SJCRH30 (cell line): ENCODE measurements around the gene OR5K4. TPM values are rescaled to one million over a fixed set of nuclear protein-coding genes. Genes with fewer than 3 reads are reported as not detected.

Experiments used
- DNase-seq, 2 experiments: peaks; one replicate each; pipeline ENCODE4 v3.0.0-alpha.2; 2015 to 2020
- H3K27ac ChIP-seq: fragments of 250-450 bp; sonication (Bioruptor Pico); 2 replicates; pipeline ENCODE4 v1.5.1; 2020; ENCODE audit warnings: mild to moderate bottlenecking, moderate library complexity
- H3K27me3 ChIP-seq: fragments of 250-450 bp; sonication (Bioruptor Pico); 2 replicates; pipeline ENCODE4 v1.5.1; 2020; ENCODE audit warnings: mild to moderate bottlenecking, moderate library complexity
- H3K36me3 ChIP-seq: fragments of 250-450 bp; sonication (Bioruptor Pico); 2 replicates; pipeline ENCODE4 v1.5.1; 2020; ENCODE audit warnings: mild to moderate bottlenecking, moderate library complexity
- H3K4me1 ChIP-seq: fragments of 250-450 bp; sonication (Bioruptor Pico); 2 replicates; pipeline ENCODE4 v1.5.1; 2020; ENCODE audit warnings: mild to moderate bottlenecking, moderate library complexity
- H3K4me3 ChIP-seq: fragments of 250-450 bp; sonication (Bioruptor Pico); 2 replicates; pipeline ENCODE4 v1.5.1; 2020; ENCODE audit warnings: mild to moderate bottlenecking, moderate library complexity
- H3K9me3 ChIP-seq: fragments of 250-450 bp; sonication (Bioruptor Pico); replicated peaks from 2 replicates; pipeline ENCODE4 v1.5.1; 2020; ENCODE audit warnings: mild to moderate bottlenecking, moderate library complexity
- total RNA-seq: library from RNA; depleted of rRNA; stranded (reverse); fragments of >200 nt; shearing (Covaris generic); gene quantifications from 2 replicates; pipeline ENCODE4 v1.2.3, GENCODE V29; 2014; rRNA removed

OR5K4 gene
- total RNA-seq, 1 experiment from 2014 or later, result not detected

GRCh38 chr3:98402507-98402906, 48.9 kb downstream of the OR5K4 start:
- Histone ChIP-seq H3K4me1 (no peaks in the 10 kb centered on the region), H3K36me3 (no peaks in the 10 kb centered on the region), H3K27ac (no peak overlapping the region), H3K4me3 (no peak overlapping the region), H3K9me3 (no peaks in the 10 kb centered on the region; the same call in 1 of the 2 replicates), H3K27me3 (no peaks in the 10 kb centered on the region)
- DNase-seq, result no peak

GRCh38 chr3:98404010-98404409, 50.4 kb downstream of the OR5K4 start:
- Histone ChIP-seq H3K4me3 (no peak overlapping the region), H3K27me3 (no peaks in the 10 kb centered on the region), H3K27ac (no peak overlapping the region), H3K4me1 (no peaks in the 10 kb centered on the region), H3K9me3 (no peaks in the 10 kb centered on the region), H3K36me3 (no peaks in the 10 kb centered on the region)
- no peak for DNase-seq

Other genes starting within 250 kb of the OR5K4 start
- gene OR5H1, start 223.1 kb upstream of the OR5K4 start, total RNA-seq, result not detected in 2 replicates
- not detected in 2 replicates for gene OR5H14, start 206.4 kb upstream of the OR5K4 start, total RNA-seq
- not detected in 2 replicates for gene OR5H15, start 187.2 kb upstream of the OR5K4 start, total RNA-seq
- not detected in 2 replicates for gene OR5H6, start 89.6 kb upstream of the OR5K4 start, total RNA-seq
- gene OR5H2, start 71.3 kb upstream of the OR5K4 start, total RNA-seq, result not detected in 2 replicates
- not detected in 2 replicates for gene OR5K3, start 36.8 kb downstream of the OR5K4 start, total RNA-seq
- gene OR5K1, start 109.3 kb downstream of the OR5K4 start, total RNA-seq, result not detected in 2 replicates
- 0.12 TPM in 1 of 2 replicates, not detected in the other for gene OR5K2, start 143.8 kb downstream of the OR5K4 start, total RNA-seq
- 132 and 147 TPM in 2 replicates for gene CLDND1, start 169.0 kb downstream of the OR5K4 start, total RNA-seq
- not detected in 2 replicates for gene GPR15, start 178.1 kb downstream of the OR5K4 start, total RNA-seq
- 25.3 and 28.3 TPM in 2 replicates for gene CPOX, start 239.8 kb downstream of the OR5K4 start, total RNA-seq